Measurements from ENCODE around the gene IGFBP4. TPM values are rescaled to one million over a fixed set of nuclear protein-coding genes. Genes with fewer than 3 reads are reported as not detected.
"Not testable (repeated sequence)": the region's sequence is repeated elsewhere in the genome, so short reads cannot be mapped to it uniquely, and the experiment has no call there.

Gene IGFBP4
- total and polyA plus RNA-seq, 12 donors, result 65.1 to 301 (median 128) TPM

DNA sequence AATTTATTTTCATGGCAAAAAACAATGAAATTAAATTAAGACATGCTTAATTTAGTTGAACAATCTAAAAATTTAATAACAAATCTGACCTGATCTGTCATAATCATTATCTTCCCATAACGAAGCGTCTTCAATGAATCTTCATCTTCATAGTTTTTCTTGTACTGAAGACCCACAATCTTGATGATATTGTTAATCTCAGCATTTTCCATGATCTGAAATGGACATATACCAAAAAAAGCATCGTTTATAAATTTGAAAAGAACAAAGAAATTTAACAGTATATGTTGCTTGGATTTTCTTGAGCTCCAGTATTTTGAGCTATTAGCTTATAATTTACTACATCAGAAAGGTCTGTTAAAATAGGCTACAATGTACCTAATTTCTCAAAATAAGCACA lies 35.8 kb upstream of the IGFBP4 start:
- WGBS, 2 donors, result 96 to 98% methylated on average over 3 of the region's 3 CpGs
- intact Hi-C loops (cut with DNase I), result no loop called here
- no peak overlapping the region for H3K4me3 ChIP-seq

DNA sequence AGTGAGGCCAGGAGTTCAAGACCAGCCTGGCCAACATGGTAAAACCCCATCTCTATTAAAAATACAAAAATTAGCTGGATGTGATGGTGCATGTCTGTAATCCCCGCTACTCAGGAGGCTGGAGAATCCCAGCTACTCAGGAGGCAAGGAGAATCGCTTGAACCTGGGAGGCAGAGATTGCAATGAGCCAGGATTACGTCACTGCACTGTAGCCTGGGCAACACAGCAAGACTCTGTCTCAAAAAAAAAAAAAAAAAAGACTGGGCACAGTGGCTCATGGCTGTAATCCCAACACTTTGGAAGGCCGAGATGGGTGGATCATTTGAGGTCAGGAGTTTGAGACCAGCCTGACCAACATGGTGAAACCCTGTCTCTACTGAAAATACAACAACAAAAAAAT lies 33.7 kb upstream of the IGFBP4 start:
- H3K27ac ChIP-seq; H3K9me3 ChIP-seq; H3K4me3 ChIP-seq; H3K27me3 ChIP-seq; H3K4me1 ChIP-seq; ATAC-seq; intact Hi-C loops (cut with DNase I); DNase-seq: not testable (repeated sequence)
- 99% methylated on average over 4 of the region's 4 CpGs for WGBS, 2 donors
- H3K36me3 ChIP-seq, result peaks cover 0 to 77% (median 0%) of the 10 kb centered on the region in 9 donors

More for the DNA sequence above, 35.8 kb upstream of the IGFBP4 start:
- H3K9me3 ChIP-seq, result no peaks in the 10 kb centered on the region
- H3K36me3 ChIP-seq, result peaks cover 0 to 77% (median 0%) of the 10 kb centered on the region in 9 donors
- DNase-seq (no peak), ATAC-seq (no peak)
- no peak overlapping the region for H3K27ac ChIP-seq
- TF ChIP-seq CTCF (IDR thresholded peaks at IDR 0.05), result no peak
- H3K4me1 ChIP-seq, result no peaks in the 10 kb centered on the region
- no peaks in the 10 kb centered on the region for H3K27me3 ChIP-seq

GRCh38 chr17:40410082-40410481 lies 33.2 kb upstream of the IGFBP4 start:
- WGBS, 2 donors, result 90 to 95% methylated on average over 1 of the region's 1 CpG
- no peak for TF ChIP-seq CTCF (IDR thresholded peaks at IDR 0.05)
- peaks cover 0 to 71% (median 0%) of the 10 kb centered on the region in 9 donors for H3K36me3 ChIP-seq
- ATAC-seq (no peak), DNase-seq (no peak)
- intact Hi-C loops (cut with DNase I), result loop anchor here in 5 of 10 donors (10.0 kb wide), 3 partner anchors 45 to 205 kb away; partner anchors contain the start of genes GJD3 (in 2 of the 5) and RARA (in 2 of the 5)
- no peaks in the 10 kb centered on the region for H3K27me3 ChIP-seq
- no peak overlapping the region for H3K27ac ChIP-seq
- no peak overlapping the region for H3K4me3 ChIP-seq
- H3K4me1 ChIP-seq, result peaks cover 0 to 4% (median 0%) of the 10 kb centered on the region in 9 donors
- H3K9me3 ChIP-seq, result no peaks in the 10 kb centered on the region

GRCh38 chr17:40411821-40412220 lies 31.4 kb upstream of the IGFBP4 start:
- DNase-seq, result no peak
- Histone ChIP-seq H3K36me3 (peaks cover 0 to 54% (median 0%) of the 10 kb centered on the region in 9 donors), H3K4me3 (no peak overlapping the region), H3K27me3 (peaks cover 0 to 7% (median 0%) of the 10 kb centered on the region in 7 donors), H3K9me3 (no peaks in the 10 kb centered on the region), H3K27ac (no peak overlapping the region), H3K4me1 (peaks cover 0 to 21% (median 0%) of the 10 kb centered on the region in 9 donors)
- WGBS, 2 donors, result 96 to 98% methylated on average over 4 of the region's 4 CpGs
- ATAC-seq, result no peak
- no peak for TF ChIP-seq CTCF (IDR thresholded peaks at IDR 0.05)
- intact Hi-C loops (cut with DNase I), result loop anchor here in 5 of 10 donors (10.0 kb wide), 3 partner anchors 47 to 207 kb away; partner anchors contain the start of genes GJD3 (in 2 of the 5) and RARA (in 2 of the 5)

DNA sequence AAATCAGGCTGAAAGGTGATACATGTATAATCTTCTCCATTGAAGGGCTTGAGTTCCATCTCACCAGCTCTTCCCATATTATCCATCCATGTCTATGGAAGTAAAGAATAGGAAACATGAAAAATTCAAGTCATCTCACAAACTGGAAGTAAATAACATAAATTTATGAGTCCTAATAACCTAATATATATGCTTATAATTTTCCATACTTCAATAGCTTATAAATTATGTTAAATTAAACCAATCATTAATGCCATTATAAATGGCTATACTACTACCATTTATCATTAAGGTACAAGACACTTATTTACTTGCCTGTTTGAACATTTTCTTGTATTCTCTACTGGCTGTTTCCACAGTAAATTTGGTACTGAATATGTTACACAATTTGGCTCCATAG lies 30.4 kb upstream of the IGFBP4 start:
- H3K4me3 ChIP-seq, result no peak overlapping the region
- H3K27ac ChIP-seq, result no peak overlapping the region
- intact Hi-C loops (cut with DNase I), result loop anchor here in 5 of 10 donors (10.0 kb wide), 3 partner anchors 48 to 208 kb away; partner anchors contain the start of genes GJD3 (in 2 of the 5) and RARA (in 2 of the 5)
- no peaks in the 10 kb centered on the region for H3K9me3 ChIP-seq
- TF ChIP-seq CTCF (IDR thresholded peaks at IDR 0.05), result no peak
- no peak for ATAC-seq
- H3K36me3 ChIP-seq, result peaks cover 0 to 45% (median 0%) of the 10 kb centered on the region in 9 donors
- peaks cover 5 to 28% (median 7%) of the 10 kb centered on the region in 9 donors for H3K4me1 ChIP-seq
- DNase-seq, result no peak
- peaks cover 0 to 9% (median 0%) of the 10 kb centered on the region in 7 donors for H3K27me3 ChIP-seq

DNA sequence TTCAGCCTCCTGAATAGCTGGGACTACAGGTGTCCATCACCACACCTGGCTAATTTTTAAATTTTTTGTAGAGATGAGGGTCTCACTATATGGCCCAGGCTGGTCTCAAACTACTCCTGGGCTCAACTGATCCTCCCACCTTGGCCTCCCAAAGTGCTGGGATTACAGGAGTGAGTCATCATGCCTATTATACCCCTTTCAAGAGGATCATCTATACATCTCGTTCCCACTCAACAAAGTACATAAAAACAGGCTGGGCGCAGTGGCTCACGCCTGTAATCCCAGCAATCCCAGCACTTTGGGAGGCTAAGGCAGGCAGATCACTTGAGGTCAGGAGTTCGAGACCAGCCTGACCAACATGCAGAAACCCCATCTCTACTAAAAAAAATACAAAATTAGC lies 28.9 kb upstream of the IGFBP4 start:
- 89 to 90% methylated on average over 4 of the region's 4 CpGs for WGBS, 2 donors
- peaks cover 8 to 40% (median 14%) of the 10 kb centered on the region in 9 donors for H3K4me1 ChIP-seq
- ATAC-seq, H3K9me3 ChIP-seq, H3K27me3 ChIP-seq, H3K27ac ChIP-seq, DNase-seq, H3K4me3 ChIP-seq: not testable (repeated sequence)
- intact Hi-C loops (cut with DNase I), result loop anchor here in 6 of 10 donors (2.0 to 10.0 kb wide), 4 partner anchors 50 to 210 kb away; partner anchors contain the start of genes GJD3 (in 2 of the 6) and RARA (in 2 of the 6)
- peaks cover 0 to 34% (median 0%) of the 10 kb centered on the region in 9 donors for H3K36me3 ChIP-seq
